HEK293 (cell line): Measurements from ENCODE around the gene NDUFS2.
A peak's percentile ranks its signal among the peaks of the same experiment; 100 is the strongest.

Source experiments
- GFI1B ChIP-seq: fragments of 450-650 bp; formaldehyde crosslinking; IDR thresholded peaks from 2 replicates; pipeline ENCODE4 v1.5.1; 2016; ENCODE audit warnings: missing biosample characterization, missing genetic modification characterization
- MZF1 ChIP-seq: fragments of 450-650 bp; formaldehyde crosslinking; IDR thresholded peaks from 2 replicates; pipeline ENCODE4 v1.5.1; 2017; ENCODE audit warnings: missing biosample characterization, missing genetic modification characterization, borderline replicate concordance
- PRDM1 ChIP-seq: fragments of 450-650 bp; formaldehyde crosslinking; IDR thresholded peaks from 2 replicates; pipeline ENCODE4; 2016; ENCODE audit warnings: missing biosample characterization, missing genetic modification characterization
- ZFP69B ChIP-seq: fragments of 450-650 bp; formaldehyde crosslinking; IDR thresholded peaks from 2 replicates; pipeline ENCODE4 v1.5.1; 2016; ENCODE audit warnings: missing biosample characterization, missing genetic modification characterization
- ZNF138 ChIP-seq: fragments of 450-650 bp; formaldehyde crosslinking; IDR thresholded peaks from 2 replicates; pipeline ENCODE4 v1.5.1; 2016; ENCODE audit warnings: missing biosample characterization, missing genetic modification characterization, borderline replicate concordance
- ZNF169 ChIP-seq: fragments of 450-650 bp; formaldehyde crosslinking; IDR thresholded peaks from 2 replicates; pipeline ENCODE4 v1.5.1; 2016; ENCODE audit warnings: missing biosample characterization, missing genetic modification characterization
- ZNF202 ChIP-seq: fragments of 450-650 bp; formaldehyde crosslinking; IDR thresholded peaks from 2 replicates; pipeline ENCODE4 v1.5.1; 2016; ENCODE audit warnings: missing biosample characterization, missing genetic modification characterization, borderline replicate concordance
- ZNF211 ChIP-seq: fragments of 450-650 bp; formaldehyde crosslinking; IDR thresholded peaks from 2 replicates; pipeline ENCODE4 v1.5.1; 2016; ENCODE audit warnings: low read depth, missing biosample characterization, missing genetic modification characterization
- ZNF292 ChIP-seq: fragments of 450-650 bp; formaldehyde crosslinking; IDR thresholded peaks from 2 replicates; pipeline ENCODE4 v1.5.1; 2016; ENCODE audit warnings: low read depth, missing biosample characterization, missing genetic modification characterization, borderline replicate concordance
- ZNF302 ChIP-seq: fragments of 450-650 bp; formaldehyde crosslinking; IDR thresholded peaks from 2 replicates; pipeline ENCODE4 v1.5.1; 2016; ENCODE audit warnings: missing biosample characterization, missing genetic modification characterization, low read depth
- ZNF37A ChIP-seq: fragments of 450-650 bp; IDR thresholded peaks from 2 replicates; pipeline ENCODE4 v1.5.1; 2018; ENCODE audit warnings: missing biosample characterization, missing genetic modification characterization
- ZNF423 ChIP-seq: fragments of 450-650 bp; formaldehyde crosslinking; IDR thresholded peaks from 2 replicates; pipeline ENCODE4 v1.5.1; 2016; ENCODE audit warnings: missing biosample characterization, missing genetic modification characterization
- ZNF426 ChIP-seq: fragments of 450-650 bp; formaldehyde crosslinking; IDR thresholded peaks from 2 replicates; pipeline ENCODE4 v1.5.1; 2017; ENCODE audit warnings: missing biosample characterization, missing genetic modification characterization, mild to moderate bottlenecking, inconsistent platforms, moderate library complexity
- ZNF521 ChIP-seq: fragments of 450-650 bp; formaldehyde crosslinking; IDR thresholded peaks from 2 replicates; pipeline ENCODE4 v1.5.1; 2017; ENCODE audit warnings: missing biosample characterization, mild to moderate bottlenecking, missing genetic modification characterization
- ZNF558 ChIP-seq: fragments of 450-650 bp; formaldehyde crosslinking; IDR thresholded peaks from 2 replicates; pipeline ENCODE4 v1.5.1; 2016; ENCODE audit warnings: missing biosample characterization, missing genetic modification characterization
- ZNF629 ChIP-seq: fragments of 450-650 bp; formaldehyde crosslinking; IDR thresholded peaks from 2 replicates; pipeline ENCODE4 v1.5.1; 2017; ENCODE audit warnings: missing biosample characterization, missing genetic modification characterization
- ZNF660 ChIP-seq: fragments of 450-650 bp; IDR thresholded peaks from 2 replicates; pipeline ENCODE4 v1.5.1; 2018; ENCODE audit warnings: missing biosample characterization, mild to moderate bottlenecking, missing genetic modification characterization
- ZNF707 ChIP-seq: fragments of 450-650 bp; formaldehyde crosslinking; IDR thresholded peaks from 2 replicates; pipeline ENCODE4 v1.5.1; 2016; ENCODE audit warnings: missing biosample characterization, missing genetic modification characterization
- ZSCAN16 ChIP-seq: fragments of 450-650 bp; formaldehyde crosslinking; IDR thresholded peaks from 2 replicates; pipeline ENCODE4 v1.5.1; 2016; ENCODE audit warnings: missing biosample characterization, missing genetic modification characterization
- ZSCAN30 ChIP-seq: fragments of 450-650 bp; IDR thresholded peaks from 2 replicates; pipeline ENCODE4 v1.5.1; 2018; ENCODE audit warnings: missing biosample characterization, mild to moderate bottlenecking, missing genetic modification characterization, moderate library complexity
- TF ChIP-seq, protein P1 (sequence below): fragments of 450-650 bp; formaldehyde crosslinking; conservative IDR thresholded peaks from 2 replicates; pipeline ENCODE4 v1.5.1; 2016; ENCODE audit warnings: low read depth, missing biosample characterization, missing genetic modification characterization
- TF ChIP-seq, protein P2 (sequence below): fragments of 450-650 bp; formaldehyde crosslinking; IDR thresholded peaks from 2 replicates; pipeline ENCODE4 v1.5.1; 2017; ENCODE audit warnings: missing biosample characterization, missing genetic modification characterization
- TF ChIP-seq, protein P3 (sequence below): fragments of 450-650 bp; formaldehyde crosslinking; IDR thresholded peaks from 2 replicates; pipeline ENCODE4 v1.5.1; 2016; ENCODE audit warnings: missing biosample characterization, missing genetic modification characterization, borderline replicate concordance
- TF ChIP-seq, protein P4 (sequence below): fragments of 450-650 bp; formaldehyde crosslinking; optimal IDR thresholded peaks from 2 replicates; pipeline ENCODE3; 2016; ENCODE audit warnings: missing biosample characterization, mild to moderate bottlenecking, missing genetic modification characterization
- TF ChIP-seq, protein P5 (sequence below): fragments of 450-650 bp; formaldehyde crosslinking; IDR thresholded peaks from 2 replicates; pipeline ENCODE4 v1.5.1; 2016; ENCODE audit warnings: missing biosample characterization, missing genetic modification characterization
- TF ChIP-seq, protein P6 (sequence below): IDR thresholded peaks from 2 replicates; pipeline ENCODE4 v1.6.1; 2011; ENCODE audit warnings: mild to moderate bottlenecking, low read depth, low read length, borderline replicate concordance

NDUFS2 gene

DNA sequence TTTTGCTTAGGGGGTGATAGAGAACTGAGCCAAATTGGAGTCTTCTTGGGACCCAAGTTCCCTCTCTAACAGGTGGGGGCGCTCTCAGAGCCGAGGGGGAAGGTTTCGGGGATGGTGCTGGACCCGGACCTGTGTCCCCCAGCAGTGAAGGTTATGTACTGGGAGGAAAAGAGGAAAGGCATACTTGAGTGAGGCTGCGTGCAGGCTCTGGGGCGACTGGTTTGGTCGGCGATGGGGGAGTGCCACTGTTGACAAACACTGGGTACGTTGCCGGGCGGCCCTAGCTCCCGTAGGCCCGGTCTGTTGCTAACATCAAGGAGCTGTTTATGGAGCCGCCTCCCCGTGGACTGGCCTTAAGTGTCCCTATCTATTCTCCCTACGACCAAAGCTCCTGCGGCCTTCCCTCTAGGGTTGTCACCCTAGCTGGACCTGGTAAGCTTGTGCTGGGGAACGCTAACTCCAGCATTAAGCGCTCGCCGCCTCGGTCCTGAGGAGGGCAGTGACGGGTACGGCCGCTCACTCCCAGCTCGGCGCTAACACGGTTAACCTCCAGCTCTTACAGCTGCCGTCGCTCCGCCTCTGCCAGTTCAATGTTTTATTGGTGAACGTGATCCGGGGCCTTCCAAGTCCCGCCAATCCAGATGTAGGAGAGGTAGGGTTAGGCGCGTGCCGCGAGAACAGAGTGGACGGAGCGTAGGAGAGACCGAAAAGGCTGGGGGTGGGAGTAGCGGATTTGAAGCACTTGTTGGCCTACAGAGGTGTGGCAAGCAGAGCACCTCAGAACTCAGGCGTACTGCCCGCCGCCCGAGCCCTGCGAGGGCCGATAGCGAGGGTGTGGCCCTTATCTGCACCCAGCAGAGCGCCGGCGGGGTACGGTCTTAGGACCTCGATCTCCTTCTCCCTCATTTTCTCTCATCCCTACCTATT lies 36.2 kb upstream of the NDUFS2 start, which contains the start of gene PPOX (continued):
- TF ChIP-seq, protein P1, sequence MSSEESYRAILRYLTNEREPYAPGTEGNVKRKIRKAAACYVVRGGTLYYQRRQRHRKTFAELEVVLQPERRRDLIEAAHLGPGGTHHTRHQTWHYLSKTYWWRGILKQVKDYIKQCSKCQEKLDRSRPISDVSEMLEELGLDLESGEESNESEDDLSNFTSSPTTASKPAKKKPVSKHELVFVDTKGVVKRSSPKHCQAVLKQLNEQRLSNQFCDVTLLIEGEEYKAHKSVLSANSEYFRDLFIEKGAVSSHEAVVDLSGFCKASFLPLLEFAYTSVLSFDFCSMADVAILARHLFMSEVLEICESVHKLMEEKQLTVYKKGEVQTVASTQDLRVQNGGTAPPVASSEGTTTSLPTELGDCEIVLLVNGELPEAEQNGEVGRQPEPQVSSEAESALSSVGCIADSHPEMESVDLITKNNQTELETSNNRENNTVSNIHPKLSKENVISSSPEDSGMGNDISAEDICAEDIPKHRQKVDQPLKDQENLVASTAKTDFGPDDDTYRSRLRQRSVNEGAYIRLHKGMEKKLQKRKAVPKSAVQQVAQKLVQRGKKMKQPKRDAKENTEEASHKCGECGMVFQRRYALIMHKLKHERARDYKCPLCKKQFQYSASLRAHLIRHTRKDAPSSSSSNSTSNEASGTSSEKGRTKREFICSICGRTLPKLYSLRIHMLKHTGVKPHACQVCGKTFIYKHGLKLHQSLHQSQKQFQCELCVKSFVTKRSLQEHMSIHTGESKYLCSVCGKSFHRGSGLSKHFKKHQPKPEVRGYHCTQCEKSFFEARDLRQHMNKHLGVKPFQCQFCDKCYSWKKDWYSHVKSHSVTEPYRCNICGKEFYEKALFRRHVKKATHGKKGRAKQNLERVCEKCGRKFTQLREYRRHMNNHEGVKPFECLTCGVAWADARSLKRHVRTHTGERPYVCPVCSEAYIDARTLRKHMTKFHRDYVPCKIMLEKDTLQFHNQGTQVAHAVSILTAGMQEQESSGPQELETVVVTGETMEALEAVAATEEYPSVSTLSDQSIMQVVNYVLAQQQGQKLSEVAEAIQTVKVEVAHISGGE (tag by site-specific recombination) = peak; percentile 29; the same call in 1 of the 2 replicates
- TF ChIP-seq, protein P2, sequence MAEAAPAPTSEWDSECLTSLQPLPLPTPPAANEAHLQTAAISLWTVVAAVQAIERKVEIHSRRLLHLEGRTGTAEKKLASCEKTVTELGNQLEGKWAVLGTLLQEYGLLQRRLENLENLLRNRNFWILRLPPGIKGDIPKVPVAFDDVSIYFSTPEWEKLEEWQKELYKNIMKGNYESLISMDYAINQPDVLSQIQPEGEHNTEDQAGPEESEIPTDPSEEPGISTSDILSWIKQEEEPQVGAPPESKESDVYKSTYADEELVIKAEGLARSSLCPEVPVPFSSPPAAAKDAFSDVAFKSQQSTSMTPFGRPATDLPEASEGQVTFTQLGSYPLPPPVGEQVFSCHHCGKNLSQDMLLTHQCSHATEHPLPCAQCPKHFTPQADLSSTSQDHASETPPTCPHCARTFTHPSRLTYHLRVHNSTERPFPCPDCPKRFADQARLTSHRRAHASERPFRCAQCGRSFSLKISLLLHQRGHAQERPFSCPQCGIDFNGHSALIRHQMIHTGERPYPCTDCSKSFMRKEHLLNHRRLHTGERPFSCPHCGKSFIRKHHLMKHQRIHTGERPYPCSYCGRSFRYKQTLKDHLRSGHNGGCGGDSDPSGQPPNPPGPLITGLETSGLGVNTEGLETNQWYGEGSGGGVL (tag by site-specific recombination) = no peak
- TF ChIP-seq, protein P3, sequence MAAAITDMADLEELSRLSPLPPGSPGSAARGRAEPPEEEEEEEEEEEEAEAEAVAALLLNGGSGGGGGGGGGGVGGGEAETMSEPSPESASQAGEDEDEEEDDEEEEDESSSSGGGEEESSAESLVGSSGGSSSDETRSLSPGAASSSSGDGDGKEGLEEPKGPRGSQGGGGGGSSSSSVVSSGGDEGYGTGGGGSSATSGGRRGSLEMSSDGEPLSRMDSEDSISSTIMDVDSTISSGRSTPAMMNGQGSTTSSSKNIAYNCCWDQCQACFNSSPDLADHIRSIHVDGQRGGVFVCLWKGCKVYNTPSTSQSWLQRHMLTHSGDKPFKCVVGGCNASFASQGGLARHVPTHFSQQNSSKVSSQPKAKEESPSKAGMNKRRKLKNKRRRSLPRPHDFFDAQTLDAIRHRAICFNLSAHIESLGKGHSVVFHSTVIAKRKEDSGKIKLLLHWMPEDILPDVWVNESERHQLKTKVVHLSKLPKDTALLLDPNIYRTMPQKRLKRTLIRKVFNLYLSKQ (tag by site-specific recombination) = no peak
- TF ChIP-seq ZNF37A (tag by site-specific recombination) = no peak
- peak; percentile 77 for TF ChIP-seq ZSCAN30
- no peak for TF ChIP-seq ZSCAN16 (tag by site-specific recombination)
- TF ChIP-seq ZNF202 (tag by site-specific recombination) = no peak
- TF ChIP-seq, protein P4, sequence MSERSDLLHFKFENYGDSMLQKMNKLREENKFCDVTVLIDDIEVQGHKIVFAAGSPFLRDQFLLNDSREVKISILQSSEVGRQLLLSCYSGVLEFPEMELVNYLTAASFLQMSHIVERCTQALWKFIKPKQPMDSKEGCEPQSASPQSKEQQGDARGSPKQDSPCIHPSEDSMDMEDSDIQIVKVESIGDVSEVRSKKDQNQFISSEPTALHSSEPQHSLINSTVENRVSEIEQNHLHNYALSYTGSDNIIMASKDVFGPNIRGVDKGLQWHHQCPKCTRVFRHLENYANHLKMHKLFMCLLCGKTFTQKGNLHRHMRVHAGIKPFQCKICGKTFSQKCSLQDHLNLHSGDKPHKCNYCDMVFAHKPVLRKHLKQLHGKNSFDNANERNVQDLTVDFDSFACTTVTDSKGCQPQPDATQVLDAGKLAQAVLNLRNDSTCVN (tag by site-specific recombination) = peak; percentile 72
- TF ChIP-seq GFI1B = no peak
- no peak for TF ChIP-seq ZNF138
- peak; percentile 12; the same call in 1 of the 2 replicates for TF ChIP-seq ZFP69B
- TF ChIP-seq MZF1 (tag by site-specific recombination) = 0 out of 2 replicates have a peak, but pooled peaks have one; percentile 25
- no peak for TF ChIP-seq PRDM1 (tag by site-specific recombination)
- TF ChIP-seq ZNF292 (tag by site-specific recombination) = no peak
- TF ChIP-seq ZNF423 (tag by site-specific recombination) = no peak
- TF ChIP-seq ZNF660 (tag by site-specific recombination) = peak; percentile 15; the same call in 1 of the 2 replicates
- no peak for TF ChIP-seq ZNF521 (tag by site-specific recombination)
- no peak for TF ChIP-seq ZNF707 (tag by site-specific recombination)
- TF ChIP-seq, protein P5, sequence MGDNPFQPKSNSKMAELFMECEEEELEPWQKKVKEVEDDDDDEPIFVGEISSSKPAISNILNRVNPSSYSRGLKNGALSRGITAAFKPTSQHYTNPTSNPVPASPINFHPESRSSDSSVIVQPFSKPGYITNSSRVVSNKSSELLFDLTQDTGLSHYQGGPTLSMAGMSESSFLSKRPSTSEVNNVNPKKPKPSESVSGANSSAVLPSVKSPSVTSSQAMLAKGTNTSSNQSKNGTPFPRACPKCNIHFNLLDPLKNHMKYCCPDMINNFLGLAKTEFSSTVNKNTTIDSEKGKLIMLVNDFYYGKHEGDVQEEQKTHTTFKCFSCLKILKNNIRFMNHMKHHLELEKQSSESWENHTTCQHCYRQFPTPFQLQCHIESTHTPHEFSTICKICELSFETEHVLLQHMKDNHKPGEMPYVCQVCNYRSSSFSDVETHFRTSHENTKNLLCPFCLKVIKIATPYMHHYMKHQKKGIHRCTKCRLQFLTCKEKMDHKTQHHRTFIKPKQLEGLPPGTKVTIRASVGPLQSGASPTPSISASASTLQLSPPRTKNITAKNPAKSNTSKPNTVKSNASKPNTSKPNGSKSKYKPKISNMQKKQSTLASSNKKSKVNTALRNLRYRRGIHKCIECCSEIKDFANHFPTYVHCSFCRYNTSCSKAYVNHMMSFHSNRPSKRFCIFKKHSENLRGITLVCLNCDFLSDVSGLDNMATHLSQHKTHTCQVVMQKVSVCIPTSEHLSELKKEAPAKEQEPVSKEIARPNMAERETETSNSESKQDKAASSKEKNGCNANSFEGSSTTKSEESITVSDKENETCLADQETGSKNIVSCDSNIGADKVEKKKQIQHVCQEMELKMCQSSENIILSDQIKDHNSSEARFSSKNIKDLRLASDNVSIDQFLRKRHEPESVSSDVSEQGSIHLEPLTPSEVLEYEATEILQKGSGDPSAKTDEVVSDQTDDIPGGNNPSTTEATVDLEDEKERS (tag by site-specific recombination) = no peak
- no peak for TF ChIP-seq ZNF558
- TF ChIP-seq ZNF169 (tag by site-specific recombination) = no peak
- peak; percentile 53 for TF ChIP-seq ZNF629 (tag by site-specific recombination)
- no peak for TF ChIP-seq ZNF302 (tag by site-specific recombination)
- no peak for TF ChIP-seq ZNF211
- TF ChIP-seq, protein P6, sequence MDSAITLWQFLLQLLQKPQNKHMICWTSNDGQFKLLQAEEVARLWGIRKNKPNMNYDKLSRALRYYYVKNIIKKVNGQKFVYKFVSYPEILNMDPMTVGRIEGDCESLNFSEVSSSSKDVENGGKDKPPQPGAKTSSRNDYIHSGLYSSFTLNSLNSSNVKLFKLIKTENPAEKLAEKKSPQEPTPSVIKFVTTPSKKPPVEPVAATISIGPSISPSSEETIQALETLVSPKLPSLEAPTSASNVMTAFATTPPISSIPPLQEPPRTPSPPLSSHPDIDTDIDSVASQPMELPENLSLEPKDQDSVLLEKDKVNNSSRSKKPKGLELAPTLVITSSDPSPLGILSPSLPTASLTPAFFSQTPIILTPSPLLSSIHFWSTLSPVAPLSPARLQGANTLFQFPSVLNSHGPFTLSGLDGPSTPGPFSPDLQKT = no peak
- TF ChIP-seq ZNF426 = no peak
